OCI-LY7 (cell line): ENCODE results near the gene ZNF628. TPM values are rescaled to one million over a fixed set of nuclear protein-coding genes. Genes with fewer than 3 reads are reported as not detected.

Source experiments
- BruUV-seq: library from RNA; stranded (reverse); fragments of 400-500 nt; replicated peaks from 2 replicates; lab custom pipeline; 2021; lab: Mats Ljungman, UMichigan
- CTCF ChIA-PET: fragments of 300-600 bp; sonication (Branson Sonifier 250); formaldehyde crosslinking; loops from one replicate; lab custom pipeline; 2022; ENCODE audit warnings: antibody characterized with exemption; ENCODE audit not compliant: unreplicated experiment; lab: Charles Lee
- POLR2A ChIA-PET: fragments of 300-600 bp; sonication (Branson Sonifier 250); formaldehyde crosslinking; loops from one replicate; lab custom pipeline; 2022; ENCODE audit warnings: antibody characterized with exemption; lab: Charles Lee
- DNase-seq: peaks from one replicate; pipeline ENCODE4 v3.0.0-alpha.2; 2015; ENCODE audit warnings: low spot score
- H2AFZ ChIP-seq: fragments of 200-600 bp; sonication (generic), shearing (Covaris generic); 2 replicates; pipeline ENCODE4 v1.6.1; 2014; ENCODE audit warnings: mild to moderate bottlenecking, antibody characterized with exemption, low read length, moderate library complexity
- H3K27ac ChIP-seq: fragments of 200-600 bp; sonication (generic); 2 replicates; pipeline ENCODE4 v1.5.1; 2014; ENCODE audit warnings: mixed run types, low read depth, mild to moderate bottlenecking, moderate library complexity, low read length, inconsistent platforms; ENCODE audit not compliant: poor library complexity, severe bottlenecking
- H3K36me3 ChIP-seq: fragments of 200-600 bp; sonication (generic); 2 replicates; pipeline ENCODE4 v1.6.1; 2014; ENCODE audit warnings: mild to moderate bottlenecking, antibody characterized with exemption, low read length, moderate library complexity, mixed read lengths; ENCODE audit not compliant: insufficient read depth
- H3K4me1 ChIP-seq: fragments of 200-600 bp; sonication (generic); 2 replicates; pipeline ENCODE4 v1.5.1; 2014; ENCODE audit warnings: mild to moderate bottlenecking, low read length; ENCODE audit not compliant: insufficient read depth, poor library complexity, severe bottlenecking
- H3K4me2 ChIP-seq: fragments of 200-600 bp; sonication (generic); 2 replicates; pipeline ENCODE4 v1.6.1; 2014; ENCODE audit warnings: mild to moderate bottlenecking, low read length
- H3K4me3 ChIP-seq: fragments of 200-600 bp; sonication (generic); 2 replicates; pipeline ENCODE4 v1.5.1; 2014; ENCODE audit warnings: mild to moderate bottlenecking, low read depth, low read length; ENCODE audit not compliant: poor library complexity, severe bottlenecking
- H3K79me2 ChIP-seq: fragments of 200-600 bp; sonication (generic); 2 replicates; pipeline ENCODE4 v1.6.1; 2016; ENCODE audit warnings: low read depth, mild to moderate bottlenecking, low read length, moderate library complexity, mixed read lengths; ENCODE audit not compliant: insufficient read depth
- H3K9me2 ChIP-seq: fragments of 200-600 bp; sonication (generic); 2 replicates; pipeline ENCODE4 v1.6.1; 2016; ENCODE audit warnings: mild to moderate bottlenecking, low read length, mixed read lengths; ENCODE audit not compliant: insufficient read depth
- H3K9me3 ChIP-seq: fragments of 200-600 bp; sonication (generic); 2 replicates; pipeline ENCODE4 v1.6.1; 2014; ENCODE audit warnings: mild to moderate bottlenecking, mixed run types, low read length, mixed read lengths
- H4K20me1 ChIP-seq: fragments of 200-600 bp; sonication (generic); 2 replicates; pipeline ENCODE4 v1.6.1; 2014; ENCODE audit warnings: mild to moderate bottlenecking, antibody characterized with exemption, low read length, moderate library complexity, mixed read lengths; ENCODE audit not compliant: insufficient read depth
- CTCF ChIP-seq: fragments of 200-600 bp; sonication (generic); conservative IDR thresholded peaks from 2 replicates; pipeline ENCODE4 v1.5.1; 2014; ENCODE audit warnings: mild to moderate bottlenecking, antibody characterized with exemption, low read length, moderate library complexity, mixed read lengths
- EZH2phosphoT487 ChIP-seq: fragments of 200-600 bp; sonication (generic); IDR thresholded peaks from 2 replicates; pipeline ENCODE4 v1.6.1; 2018; ENCODE audit warnings: low read depth, borderline replicate concordance, mild to moderate bottlenecking, mixed run types, antibody characterized with exemption, low read length, moderate library complexity, mixed read lengths
- intact Hi-C: fragments of 100-400 bp; cut with micrococcal nuclease; formaldehyde crosslinking; loops from one replicate; pipeline ENCODE4 v1.10.0; 2022; ENCODE audit not compliant: unreplicated experiment
- total RNA-seq, 2 experiments: library from RNA; depleted of rRNA in 1 of 2; stranded (reverse); fragments of >200 nt in 1 of 2; shearing (Covaris generic) in 1 of 2; gene quantifications; 2 replicates each; pipeline ENCODE4 v1.2.3, GENCODE V29; 2014 to 2022

Gene ZNF628
- total RNA-seq, 2 experiments from 2014 or later, result 5.2 to 10.6 TPM

- Histone ChIP-seq H3K4me2 (no peak overlapping the region), H3K9me3 (no peaks in the 10 kb centered on the region), H3K4me3 (no peak overlapping the region), H3K79me2 (no peaks in the 10 kb centered on the region), H2AFZ (no peak overlapping the region), H3K27ac (no peak overlapping the region), H4K20me1 (no peaks in the 10 kb centered on the region), H3K9me2 (no peaks in the 10 kb centered on the region), H3K36me3 (no peaks in the 10 kb centered on the region), H3K4me1 (peaks cover 10% of the 10 kb centered on the region)
- no peak for DNase-seq
- CTCF ChIA-PET, result no interaction called here
- BruUV-seq, result no TSS peak
- POLR2A ChIA-PET, result no interaction called here
- intact Hi-C loops, result no loop called here
- TF ChIP-seq EZH2phosphoT487, result no peak
- no peak for TF ChIP-seq CTCF
Observed at GRCh38 chr19:55471266-55471665, 5.2 kb upstream of the ZNF628 start.

GRCh38 chr19:55472463-55472862 lies 4.0 kb upstream of the ZNF628 start:
- POLR2A ChIA-PET, result no interaction called here
- intact Hi-C loops, result no loop called here
- Histone ChIP-seq H3K4me3 (no peak overlapping the region), H3K27ac (no peak overlapping the region), H3K79me2 (no peaks in the 10 kb centered on the region), H3K36me3 (no peaks in the 10 kb centered on the region), H3K4me1 (peaks cover 10% of the 10 kb centered on the region), H4K20me1 (no peaks in the 10 kb centered on the region), H2AFZ (no peak overlapping the region), H3K4me2 (no peak overlapping the region), H3K9me2 (no peaks in the 10 kb centered on the region), H3K9me3 (no peaks in the 10 kb centered on the region)
- DNase-seq, result no peak
- TF ChIP-seq CTCF, result no peak
- no peak for TF ChIP-seq EZH2phosphoT487
- BruUV-seq, result no TSS peak
- CTCF ChIA-PET, result no interaction called here

- Histone ChIP-seq H2AFZ (no peak overlapping the region), H4K20me1 (no peaks in the 10 kb centered on the region), H3K9me3 (no peaks in the 10 kb centered on the region), H3K4me2 (no peak overlapping the region), H3K4me1 (peaks cover 15% of the 10 kb centered on the region), H3K4me3 (no peak overlapping the region), H3K36me3 (no peaks in the 10 kb centered on the region), H3K9me2 (no peaks in the 10 kb centered on the region), H3K79me2 (peaks cover 8% of the 10 kb centered on the region; the same call in 1 of the 2 replicates), H3K27ac (no peak overlapping the region)
- no TSS peak for BruUV-seq
- no peak for TF ChIP-seq EZH2phosphoT487
- no peak for TF ChIP-seq CTCF
- DNase-seq, result no peak
- POLR2A ChIA-PET, result no interaction called here
- CTCF ChIA-PET, result no interaction called here
- intact Hi-C loops, result no loop called here
Observed at GRCh38 chr19:55473225-55474012, 3.0 kb upstream of the ZNF628 start.
